GM12892 (cell line): ENCODE measurements around the gene COX7A1.

Experiments
- POLR2A ChIP-seq: IDR thresholded peaks from 2 replicates; pipeline ENCODE4 v1.6.1; 2011; ENCODE audit warnings: low read depth, low read length, control low read depth
- POLR2AphosphoS5 ChIP-seq: IDR thresholded peaks from 2 replicates; pipeline ENCODE4 v1.6.1; 2011; ENCODE audit warnings: low read depth, low read length, control low read depth
- TAF1 ChIP-seq: IDR thresholded peaks from 2 replicates; pipeline ENCODE4 v1.6.1; 2011; ENCODE audit warnings: low read depth, mild to moderate bottlenecking, control low read depth, low read length, borderline replicate concordance

DNA sequence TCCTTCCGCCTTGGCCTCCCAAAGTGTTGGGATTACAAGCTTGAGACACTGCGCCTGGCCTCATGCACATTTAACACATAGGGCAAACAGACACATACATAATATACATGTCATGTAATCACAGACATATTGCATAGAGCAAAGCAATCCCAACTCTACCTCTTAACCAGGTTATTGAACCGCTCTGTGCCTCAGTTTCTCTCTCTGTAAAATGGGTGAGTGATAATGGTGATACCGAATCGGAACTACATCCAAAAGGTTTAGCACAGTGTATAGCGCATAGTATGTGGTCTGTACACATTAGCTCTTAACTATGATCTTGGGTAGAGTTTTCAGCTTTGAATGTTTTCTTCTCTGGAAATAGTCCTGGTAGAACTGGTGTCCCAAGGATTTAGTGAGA lies 7.6 kb downstream of the COX7A1 start:
- TF ChIP-seq POLR2A (no peak), POLR2AphosphoS5 (no peak), TAF1 (no peak)
